Fibroblast of lung (primary cell): Measurements from ENCODE around the gene INCENP.

Experiments used
- EZH2 ChIP-seq: IDR thresholded peaks from 2 replicates; pipeline ENCODE4 v1.5.1; 2012; ENCODE audit warnings: low read length, control low read depth, mild to moderate bottlenecking; ENCODE audit errors: missing control alignments
- TF ChIP-seq, protein P1 (sequence below), 2 donors: IDR thresholded peaks in 1 of 2; conservative IDR thresholded peaks in 1 of 2; 1 replicate in 1 of 2; 2 replicates in 1 of 2; pipeline ENCODE4 v1.5.1; 2011 to 2012; ENCODE audit warnings: low read length in 2 of 2, control low read depth in 1 of 2, inconsistent platforms in 1 of 2, low read depth in 1 of 2, mild to moderate bottlenecking in 1 of 2

DNA sequence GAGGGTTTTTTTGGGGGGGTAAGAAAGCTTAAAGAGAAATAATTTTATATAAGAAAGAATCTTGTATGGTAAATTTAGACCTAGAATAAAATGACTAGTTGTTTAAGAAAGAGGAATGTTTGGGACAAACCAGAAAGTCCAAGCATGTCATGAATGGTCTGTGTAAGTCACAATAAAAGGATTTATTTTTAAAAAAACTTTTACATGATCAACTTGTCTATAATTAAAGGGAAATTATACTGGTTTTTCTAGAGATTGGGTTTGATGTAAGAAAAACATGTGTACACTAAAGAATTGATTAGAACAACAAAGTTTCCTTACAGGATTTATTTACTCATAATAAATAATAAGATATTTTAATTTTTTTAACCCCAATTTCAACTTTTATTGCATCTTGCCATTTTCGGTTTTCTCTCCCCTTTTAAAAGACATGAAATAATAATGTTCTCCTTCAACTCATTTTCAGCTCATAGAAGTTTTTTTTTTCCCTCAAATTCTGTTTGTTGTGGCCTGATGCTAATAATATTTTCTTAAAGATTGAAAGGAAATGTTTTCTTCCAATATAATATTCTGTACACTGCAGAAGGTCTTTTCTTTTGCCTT, 35.4 kb upstream of the INCENP start:
- TF ChIP-seq EZH2: no peak
- TF ChIP-seq, protein P1, sequence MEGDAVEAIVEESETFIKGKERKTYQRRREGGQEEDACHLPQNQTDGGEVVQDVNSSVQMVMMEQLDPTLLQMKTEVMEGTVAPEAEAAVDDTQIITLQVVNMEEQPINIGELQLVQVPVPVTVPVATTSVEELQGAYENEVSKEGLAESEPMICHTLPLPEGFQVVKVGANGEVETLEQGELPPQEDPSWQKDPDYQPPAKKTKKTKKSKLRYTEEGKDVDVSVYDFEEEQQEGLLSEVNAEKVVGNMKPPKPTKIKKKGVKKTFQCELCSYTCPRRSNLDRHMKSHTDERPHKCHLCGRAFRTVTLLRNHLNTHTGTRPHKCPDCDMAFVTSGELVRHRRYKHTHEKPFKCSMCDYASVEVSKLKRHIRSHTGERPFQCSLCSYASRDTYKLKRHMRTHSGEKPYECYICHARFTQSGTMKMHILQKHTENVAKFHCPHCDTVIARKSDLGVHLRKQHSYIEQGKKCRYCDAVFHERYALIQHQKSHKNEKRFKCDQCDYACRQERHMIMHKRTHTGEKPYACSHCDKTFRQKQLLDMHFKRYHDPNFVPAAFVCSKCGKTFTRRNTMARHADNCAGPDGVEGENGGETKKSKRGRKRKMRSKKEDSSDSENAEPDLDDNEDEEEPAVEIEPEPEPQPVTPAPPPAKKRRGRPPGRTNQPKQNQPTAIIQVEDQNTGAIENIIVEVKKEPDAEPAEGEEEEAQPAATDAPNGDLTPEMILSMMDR (conservative IDR thresholded peaks at IDR 0.05 in 1 of 2, IDR thresholded peaks at IDR 0.05 in 1 of 2; ENCODE audit: low read depth in 1 of 2, low read length in 2 of 2): no peak
